HCT116 (cell line): ENCODE results near the gene LYRM4. TPM values are rescaled to one million over a fixed set of nuclear protein-coding genes. Genes with fewer than 3 reads are reported as not detected.

Experiments
- ATAC-seq: fragments of 200-7000 bp; cut with Tn5 transposase; 2 replicates; pipeline ENCODE4 v1.9.1; 2020; ENCODE audit warnings: mild to moderate bottlenecking, moderate library complexity
- BruUV-seq: library from RNA; stranded (reverse); fragments of 400-500 nt; replicated peaks from 2 replicates; lab custom pipeline; 2021; lab: Mats Ljungman, UMichigan
- CTCF ChIA-PET: fragments of 300-600 bp; sonication (Branson Sonifier 250); formaldehyde crosslinking; loops from one replicate; lab custom pipeline; 2021; ENCODE audit warnings: antibody characterized with exemption; lab: Charles Lee
- POLR2A ChIA-PET: fragments of 300-600, 350-600 bp; sonication (Branson Sonifier 250); formaldehyde crosslinking; loops from one replicate; lab custom pipeline; 2021; ENCODE audit warnings: antibody characterized with exemption; lab: Charles Lee
- RAD21 ChIA-PET, 2 experiments: fragments of 300-600 bp; sonication (Branson Sonifier 250); formaldehyde crosslinking; loops; one replicate each; lab custom pipeline; 2023; ENCODE audit warnings: low total read pairs in 2 of 2; ENCODE audit not compliant: uncharacterized antibody in 2 of 2, unreplicated experiment in 2 of 2, low non-redundant PET in 1 of 2; lab: Charles Lee
- DNase-seq: peaks from one replicate; pipeline ENCODE4 v3.0.0-alpha.2; 2010; ENCODE audit warnings: low read depth, low spot score
- H2AFZ ChIP-seq: fragments of 200-600 bp; shearing (Covaris generic), sonication (generic); 2 replicates; pipeline ENCODE4 v1.6.1; 2017; ENCODE audit warnings: low read depth, mixed run types, mixed read lengths, antibody characterized with exemption, low read length; ENCODE audit not compliant: poor library complexity, severe bottlenecking
- H3K27ac ChIP-seq: 2 replicates; pipeline ENCODE4 v1.5.1; 2012; ENCODE audit warnings: low read depth, low read length
- H3K27me3 ChIP-seq: fragments of 200-600 bp; sonication (generic); 2 replicates; pipeline ENCODE4 v1.6.1; 2016; ENCODE audit warnings: mixed run types, low read length, mixed read lengths; ENCODE audit not compliant: insufficient read depth
- H3K36me3 ChIP-seq, 2 experiments: fragments of 200-500 bp in 1 of 2; fragments of 200-600 bp in 1 of 2; sonication (Bioruptor generic) in 1 of 2; sonication (generic) in 1 of 2; 2 replicates each; pipeline versions ENCODE4 v1.5.1 to v1.6.1; 2014 to 2016; ENCODE audit warnings: low read length in 2 of 2, inconsistent platforms in 1 of 2, mixed read lengths in 1 of 2, mixed run types in 1 of 2; ENCODE audit not compliant: insufficient read depth in 2 of 2, control insufficient read depth in 1 of 2
- H3K4me1 ChIP-seq, 2 experiments: fragments of 200-600 bp in 1 of 2; sonication (generic) in 1 of 2; 2 replicates each; pipeline versions ENCODE4 v1.5.1 to v1.6.1; 2012 to 2017; ENCODE audit warnings: low read length in 2 of 2, inconsistent platforms in 1 of 2, mild to moderate bottlenecking in 1 of 2, mixed read lengths in 1 of 2, mixed run types in 1 of 2, moderate library complexity in 1 of 2; ENCODE audit not compliant: insufficient read depth in 2 of 2, control insufficient read depth in 1 of 2
- H3K4me2 ChIP-seq: fragments of 200-600 bp; sonication (generic); 2 replicates; pipeline ENCODE4 v1.6.1; 2017; ENCODE audit warnings: mixed run types, low read length, mixed read lengths
- H3K4me3 ChIP-seq, 2 experiments: fragments of 200-600 bp in 1 of 2; sonication (generic) in 1 of 2; replicated peaks in 1 of 2; 2 replicates each; pipeline ENCODE4 v1.5.1; 2011 to 2016; ENCODE audit warnings: low read length in 2 of 2, control low read depth in 1 of 2, low read depth in 1 of 2, mild to moderate bottlenecking in 1 of 2, mixed read lengths in 1 of 2, mixed run types in 1 of 2
- H3K79me2 ChIP-seq: fragments of 200-600 bp; sonication (generic); 2 replicates; pipeline ENCODE4 v1.6.1; 2017; ENCODE audit warnings: mild to moderate bottlenecking, mixed run types, low read length, moderate library complexity, mixed read lengths; ENCODE audit not compliant: insufficient read depth
- H3K9ac ChIP-seq: fragments of 200-600 bp; sonication (generic); 2 replicates; pipeline ENCODE4 v1.6.1; 2016; ENCODE audit warnings: low read length, mixed read lengths
- H3K9me2 ChIP-seq: fragments of 200-600 bp; sonication (generic), shearing (Covaris generic); 2 replicates; pipeline ENCODE4 v1.6.1; 2017; ENCODE audit warnings: mixed run types, mild to moderate bottlenecking, moderate library complexity; ENCODE audit not compliant: insufficient read depth
- H3K9me3 ChIP-seq, 2 experiments: fragments of 200-500 bp in 1 of 2; fragments of 200-600 bp in 1 of 2; sonication (Bioruptor generic) in 1 of 2; sonication (generic) in 1 of 2; 2 replicates each; pipeline ENCODE4 v1.6.1; 2014 to 2017; ENCODE audit warnings: low read length in 2 of 2, mixed read lengths in 2 of 2, inconsistent platforms in 1 of 2, low read depth in 1 of 2, mild to moderate bottlenecking in 1 of 2, mixed run types in 1 of 2, moderate library complexity in 1 of 2; ENCODE audit not compliant: control insufficient read depth in 1 of 2, insufficient read depth in 1 of 2
- H4K20me1 ChIP-seq: fragments of 200-600 bp; sonication (generic), shearing (Covaris generic); 2 replicates; pipeline ENCODE4 v1.6.1; 2017; ENCODE audit warnings: mixed run types, mild to moderate bottlenecking, moderate library complexity; ENCODE audit not compliant: insufficient read depth
- EZH2 ChIP-seq: fragments of 200-600 bp; sonication (generic); IDR thresholded peaks from 2 replicates; pipeline ENCODE4 v1.6.1; 2017; ENCODE audit warnings: antibody characterized with exemption, mixed run types
- POLR2A ChIP-seq: IDR thresholded peaks from 2 replicates; pipeline ENCODE4 v1.7.0; 2011; ENCODE audit warnings: borderline replicate concordance; ENCODE audit not compliant: insufficient read depth, insufficient read length; ENCODE audit errors: extremely low read depth
- REST ChIP-seq: IDR thresholded peaks from 2 replicates; pipeline ENCODE4 v1.6.1; 2012; ENCODE audit warnings: low read depth
- ZNF274 ChIP-seq: fragments of 200-500 bp; sonication (Bioruptor generic); IDR thresholded peaks from 2 replicates; pipeline ENCODE4 v1.6.1; 2014; ENCODE audit warnings: mild to moderate bottlenecking, low read depth, low read length, inconsistent platforms
- intact Hi-C: fragments of 100-400 bp; cut with micrococcal nuclease; formaldehyde crosslinking; loops from 2 replicates; pipeline ENCODE4 v1.10.0; 2022
- total RNA-seq: library from RNA; stranded (reverse); gene quantifications from one replicate; pipeline ENCODE4 v1.2.1, GENCODE V29; 2021; ENCODE audit not compliant: unreplicated experiment
- TF ChIP-seq, protein P1 (sequence below): IDR thresholded peaks from 2 replicates; pipeline ENCODE4 v1.6.1; 2012

LYRM4 gene
- total RNA-seq, 1 experiment from 2014 or later, result 30.1 TPM

- no peak for TF ChIP-seq REST
- TF ChIP-seq, protein P1, sequence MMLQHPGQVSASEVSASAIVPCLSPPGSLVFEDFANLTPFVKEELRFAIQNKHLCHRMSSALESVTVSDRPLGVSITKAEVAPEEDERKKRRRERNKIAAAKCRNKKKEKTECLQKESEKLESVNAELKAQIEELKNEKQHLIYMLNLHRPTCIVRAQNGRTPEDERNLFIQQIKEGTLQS, result no peak
- TF ChIP-seq POLR2A, result no peak
These were observed 75.9 kb downstream of the LYRM4 start (continued) for GRCh38 chr6:5184878-5185277.

DNA sequence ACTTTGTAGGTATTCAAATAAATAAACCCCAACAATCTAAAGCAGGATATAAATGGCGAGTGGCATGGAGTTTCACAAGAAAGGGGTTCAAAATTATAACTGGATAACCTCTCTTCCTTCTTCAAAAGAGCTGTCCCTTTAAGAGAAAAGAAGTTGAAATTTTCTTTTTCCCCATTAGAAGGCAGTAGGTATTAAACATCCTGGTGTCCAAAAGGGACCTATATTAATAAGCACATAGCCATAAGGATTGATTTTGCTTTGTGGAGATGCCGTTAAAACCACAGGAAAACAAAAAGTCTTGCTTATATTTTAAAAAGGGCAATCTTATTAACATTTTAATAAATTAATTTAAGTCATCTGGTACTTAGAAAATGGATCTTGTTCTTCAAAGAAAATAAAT lies 76.5 kb downstream of the LYRM4 start:
- RAD21 ChIA-PET, result no interaction called here
- TF ChIP-seq POLR2A (no peak), ZNF274 (no peak), EZH2 (no peak)
- H3K4me3 ChIP-seq, result no peak overlapping the region
- no peak overlapping the region for H3K27ac ChIP-seq
- no peak overlapping the region for H3K4me2 ChIP-seq
- H3K4me1 ChIP-seq, result peaks cover 0 to 5% of the 10 kb centered on the region in 2 experiments; a peak in 1 of 4 replicates
- BruUV-seq, result no TSS peak
- no peaks in the 10 kb centered on the region for H3K36me3 ChIP-seq
- intact Hi-C loops, result no loop called here
- ATAC-seq (no peak), DNase-seq (no peak)
- no peaks in the 10 kb centered on the region for H4K20me1 ChIP-seq
- no peaks in the 10 kb centered on the region for H3K9me2 ChIP-seq
- no peak overlapping the region for H2AFZ ChIP-seq
- POLR2A ChIA-PET, result no interaction called here
- no peaks in the 10 kb centered on the region for H3K27me3 ChIP-seq
- H3K79me2 ChIP-seq, result peaks cover 3% of the 10 kb centered on the region
- H3K9me3 ChIP-seq, result no peaks in the 10 kb centered on the region
- H3K9ac ChIP-seq, result no peak overlapping the region
- CTCF ChIA-PET, result interaction anchor here (1.0 kb wide), 1 partner anchor 9 kb away, joined by 3 read pairs; no protein-coding TSS in a partner anchor
